ENCODE results near the gene SLC38A2.

DNA sequence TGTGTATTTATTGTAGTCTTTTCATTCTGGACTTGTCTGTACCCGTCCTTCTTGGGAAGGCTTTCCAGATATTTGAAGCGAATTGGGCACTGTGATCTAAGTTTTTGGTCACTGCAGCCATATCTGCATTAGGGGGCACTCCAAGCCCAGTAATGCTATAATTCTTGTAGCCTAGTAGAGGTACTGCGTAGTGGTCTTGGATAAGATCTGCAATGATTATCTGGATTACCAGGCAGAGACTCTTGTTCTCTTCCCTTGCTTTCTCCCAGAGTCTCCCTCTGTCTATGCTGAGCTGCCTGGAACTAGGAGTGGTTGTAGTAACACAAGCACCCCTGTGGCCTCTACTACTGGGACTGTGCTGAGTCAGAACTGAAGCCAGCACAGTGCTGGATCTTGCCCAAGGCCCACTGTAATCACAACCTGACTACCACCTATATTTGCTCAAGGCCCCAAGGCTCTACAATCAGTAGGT is 30.0 kb downstream of the SLC38A2 start:
- TF ChIP-seq POLR2A (IDR thresholded peaks at IDR 0.05): no peak
- TF ChIP-seq, protein P1, sequence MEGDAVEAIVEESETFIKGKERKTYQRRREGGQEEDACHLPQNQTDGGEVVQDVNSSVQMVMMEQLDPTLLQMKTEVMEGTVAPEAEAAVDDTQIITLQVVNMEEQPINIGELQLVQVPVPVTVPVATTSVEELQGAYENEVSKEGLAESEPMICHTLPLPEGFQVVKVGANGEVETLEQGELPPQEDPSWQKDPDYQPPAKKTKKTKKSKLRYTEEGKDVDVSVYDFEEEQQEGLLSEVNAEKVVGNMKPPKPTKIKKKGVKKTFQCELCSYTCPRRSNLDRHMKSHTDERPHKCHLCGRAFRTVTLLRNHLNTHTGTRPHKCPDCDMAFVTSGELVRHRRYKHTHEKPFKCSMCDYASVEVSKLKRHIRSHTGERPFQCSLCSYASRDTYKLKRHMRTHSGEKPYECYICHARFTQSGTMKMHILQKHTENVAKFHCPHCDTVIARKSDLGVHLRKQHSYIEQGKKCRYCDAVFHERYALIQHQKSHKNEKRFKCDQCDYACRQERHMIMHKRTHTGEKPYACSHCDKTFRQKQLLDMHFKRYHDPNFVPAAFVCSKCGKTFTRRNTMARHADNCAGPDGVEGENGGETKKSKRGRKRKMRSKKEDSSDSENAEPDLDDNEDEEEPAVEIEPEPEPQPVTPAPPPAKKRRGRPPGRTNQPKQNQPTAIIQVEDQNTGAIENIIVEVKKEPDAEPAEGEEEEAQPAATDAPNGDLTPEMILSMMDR (IDR thresholded peaks at IDR 0.05): no peak

All from lower leg skin (tissue), 3 donors.